Left lung (tissue), 10 donors: ENCODE results near the gene ABHD5. TPM values are rescaled to one million over a fixed set of nuclear protein-coding genes. Genes with fewer than 3 reads are reported as not detected.

Experiments
- ATAC-seq: fragments of 200-7000 bp; cut with Tn5 transposase; one replicate; pipeline ENCODE4 v1.9.1; 2020; ENCODE audit warnings: moderate library complexity
- DNase-seq, 4 donors: peaks; one replicate each; pipeline ENCODE4 v3.0.0-alpha.2; 2013 to 2020
- H3K27ac ChIP-seq, 2 donors: fragments of 200-600 bp; sonication (generic) in 1 of 2; one replicate each; pipeline versions ENCODE4 v1.5.0 to v1.8.0; 2020 to 2021
- H3K27me3 ChIP-seq, 2 donors: fragments of 200-600 bp; sonication (generic) in 1 of 2; one replicate each; pipeline versions ENCODE4 v1.5.0 to v1.8.0; 2020 to 2021
- H3K36me3 ChIP-seq, 2 donors: fragments of 200-600 bp; sonication (generic) in 1 of 2; one replicate each; pipeline versions ENCODE4 v1.5.0 to v1.8.0; 2020 to 2021
- H3K4me1 ChIP-seq, 2 donors: fragments of 200-600 bp; one replicate each; pipeline ENCODE4 v1.8.0; 2021
- H3K4me3 ChIP-seq, 2 donors: fragments of 200-600 bp; sonication (generic) in 1 of 2; one replicate each; pipeline versions ENCODE4 v1.5.0 to v1.8.0; 2020 to 2021; ENCODE audit warnings: mild to moderate bottlenecking in 1 of 2
- H3K9me3 ChIP-seq, 2 donors: fragments of 200-600 bp; sonication (generic) in 1 of 2; one replicate each; pipeline versions ENCODE4 v1.5.0 to v1.8.0; 2020 to 2021
- CTCF ChIP-seq, 2 donors: fragments of 200-600 bp; sonication (generic) in 1 of 2; IDR thresholded peaks; one replicate each; pipeline versions ENCODE4 v1.5.0 to v1.8.0; 2021; ENCODE audit warnings: antibody characterized with exemption in 2 of 2
- intact Hi-C, 2 donors: fragments of 100-400 bp; cut with DNase I; formaldehyde crosslinking; loops; one replicate each; pipeline versions ENCODE4 v1.11.2 to v1.14.2; 2022
- polyA plus RNA-seq, 6 donors: library from polyadenylated mRNA; unstranded; fragments of 120-200 nt; gene quantifications; one replicate each; pipeline ENCODE4 v1.2.1, GENCODE V29; 2013; ENCODE audit not compliant: insufficient read length in 6 of 6
- total RNA-seq, 2 donors: library from RNA; stranded (reverse); fragmentation: NEBNext Ultra II Directional; extraction: Animal tissue kit (Norgen Biotek cat#: 25700); gene quantifications; one replicate each; pipeline ENCODE4 v1.2.1, GENCODE V29; 2021
- donor health status: DM: no; HTN: yes; CAD: no.
- donor health status: DM: no; HTN: no; CAD: no.

Gene ABHD5
- total and polyA plus RNA-seq, 8 donors: 14.2 to 41.0 (median 17.2) TPM

GRCh38 chr3:43734685-43735084 lies 43.9 kb downstream of the ABHD5 start:
- Histone ChIP-seq H3K27me3 (no peaks in the 10 kb centered on the region), H3K4me3 (no peak overlapping the region), H3K27ac (no peak overlapping the region), H3K4me1 (no peaks in the 10 kb centered on the region), H3K9me3 (no peaks in the 10 kb centered on the region), H3K36me3 (peaks cover 0 to 35% of the 10 kb centered on the region in 2 donors)
- no peak for TF ChIP-seq CTCF (IDR thresholded peaks at IDR 0.05)
- ATAC-seq (no peak), DNase-seq (no peak)
- intact Hi-C loops: no loop called here

GRCh38 chr3:43735618-43736017 lies 44.9 kb downstream of the ABHD5 start:
- DNase-seq (no peak), ATAC-seq (no peak)
- Histone ChIP-seq H3K9me3 (no peaks in the 10 kb centered on the region), H3K4me1 (no peaks in the 10 kb centered on the region), H3K4me3 (no peak overlapping the region), H3K27ac (no peak overlapping the region), H3K27me3 (no peaks in the 10 kb centered on the region), H3K36me3 (peaks cover 0 to 27% of the 10 kb centered on the region in 2 donors)
- intact Hi-C loops: no loop called here
- TF ChIP-seq CTCF (IDR thresholded peaks at IDR 0.05): no peak

GRCh38 chr3:43736558-43737440 lies 46.1 kb downstream of the ABHD5 start:
- no peak for TF ChIP-seq CTCF (IDR thresholded peaks at IDR 0.05)
- H3K36me3 ChIP-seq: peaks cover 0 to 24% of the 10 kb centered on the region in 2 donors
- intact Hi-C loops: no loop called here
- H3K4me3 ChIP-seq: no peak overlapping the region
- H3K27ac ChIP-seq: no peak overlapping the region
- no peaks in the 10 kb centered on the region for H3K27me3 ChIP-seq
- DNase-seq (no peak), ATAC-seq (no peak)
- H3K4me1 ChIP-seq: no peaks in the 10 kb centered on the region
- H3K9me3 ChIP-seq: no peaks in the 10 kb centered on the region

GRCh38 chr3:43738305-43738704 lies 47.6 kb downstream of the ABHD5 start:
- H3K27ac ChIP-seq: no peak overlapping the region
- ATAC-seq (no peak), DNase-seq (no peak)
- H3K27me3 ChIP-seq: no peaks in the 10 kb centered on the region
- no peak for TF ChIP-seq CTCF (IDR thresholded peaks at IDR 0.05)
- intact Hi-C loops: no loop called here
- H3K9me3 ChIP-seq: no peaks in the 10 kb centered on the region
- peaks cover 0 to 24% of the 10 kb centered on the region in 2 donors for H3K36me3 ChIP-seq
- H3K4me1 ChIP-seq: peaks cover 0 to 7% of the 10 kb centered on the region in 2 donors
- no peak overlapping the region for H3K4me3 ChIP-seq

- TF ChIP-seq CTCF (IDR thresholded peaks at IDR 0.05): no peak
- no peak overlapping the region for H3K27ac ChIP-seq
- peak; percentile 56 for ATAC-seq
Observed at GRCh38 chr3:43742920-43743319, 52.2 kb downstream of the ABHD5 start.

More at GRCh38 chr3:43742920-43743319, 52.2 kb downstream of the ABHD5 start:
- Histone ChIP-seq H3K4me1 (peaks cover 0 to 7% of the 10 kb centered on the region in 2 donors), H3K27me3 (no peaks in the 10 kb centered on the region), H3K9me3 (peaks cover 0 to 6% of the 10 kb centered on the region in 2 donors), H3K36me3 (no peaks in the 10 kb centered on the region), H3K4me3 (no peak overlapping the region)
- intact Hi-C loops: no loop called here
- DNase-seq: no peak
